Hematopoietic multipotent progenitor cell treated with erythropoietin and hydrocortisone succinate and interleukin-3 and kit ligand, for 4 days (in vitro differentiated cells): ENCODE measurements around the gene NPL.

Source experiments
- DNase-seq: peaks from one replicate; pipeline ENCODE4 v3.0.0-alpha.2; 2015

The NPL gene

DNA sequence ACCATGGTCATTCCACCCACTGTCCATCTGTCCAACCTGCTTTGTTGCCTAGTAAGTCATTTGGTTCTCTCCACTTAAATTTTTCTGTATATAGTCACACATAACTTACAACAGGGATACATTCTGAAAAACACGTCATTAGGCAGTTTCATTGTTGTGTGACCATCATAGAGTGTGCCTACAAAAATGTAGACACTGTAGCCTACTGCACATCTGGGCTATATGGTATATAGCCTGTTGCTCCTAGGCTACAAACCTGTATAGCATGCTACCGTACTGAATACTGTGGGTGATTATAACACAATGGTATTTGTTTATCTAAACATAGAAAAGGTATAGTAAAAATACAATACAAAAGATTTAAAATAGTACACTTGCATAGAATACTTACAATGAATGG is 10.0 kb upstream of the NPL start:
- DNase-seq: no peak

- DNase-seq: peak; percentile 92
Observed at GRCh38 chr1:182781841-182782586, 7.6 kb upstream of the NPL start.

- DNase-seq: no peak
Observed at GRCh38 chr1:182782587-182782913, 7.0 kb upstream of the NPL start.

DNA sequence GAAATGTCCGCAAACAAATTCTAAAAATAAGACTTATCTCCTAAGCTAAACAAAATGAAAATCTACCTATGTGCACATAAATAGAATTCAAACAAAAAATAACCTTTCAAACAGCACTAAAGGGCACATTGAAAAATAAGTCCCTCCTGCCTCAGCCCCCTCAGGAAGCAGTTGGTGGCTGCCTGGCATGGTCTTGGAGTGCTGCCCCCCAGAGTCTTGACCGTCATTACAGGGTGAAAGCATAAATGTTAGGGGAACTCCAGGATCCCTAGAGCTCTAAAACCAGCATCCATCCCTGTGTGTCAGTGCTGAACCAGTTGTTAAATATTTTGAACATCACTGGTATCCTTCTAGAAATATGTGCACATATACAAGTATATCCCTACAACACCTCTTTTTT is 6.5 kb upstream of the NPL start:
- DNase-seq: peak; percentile 54

DNA sequence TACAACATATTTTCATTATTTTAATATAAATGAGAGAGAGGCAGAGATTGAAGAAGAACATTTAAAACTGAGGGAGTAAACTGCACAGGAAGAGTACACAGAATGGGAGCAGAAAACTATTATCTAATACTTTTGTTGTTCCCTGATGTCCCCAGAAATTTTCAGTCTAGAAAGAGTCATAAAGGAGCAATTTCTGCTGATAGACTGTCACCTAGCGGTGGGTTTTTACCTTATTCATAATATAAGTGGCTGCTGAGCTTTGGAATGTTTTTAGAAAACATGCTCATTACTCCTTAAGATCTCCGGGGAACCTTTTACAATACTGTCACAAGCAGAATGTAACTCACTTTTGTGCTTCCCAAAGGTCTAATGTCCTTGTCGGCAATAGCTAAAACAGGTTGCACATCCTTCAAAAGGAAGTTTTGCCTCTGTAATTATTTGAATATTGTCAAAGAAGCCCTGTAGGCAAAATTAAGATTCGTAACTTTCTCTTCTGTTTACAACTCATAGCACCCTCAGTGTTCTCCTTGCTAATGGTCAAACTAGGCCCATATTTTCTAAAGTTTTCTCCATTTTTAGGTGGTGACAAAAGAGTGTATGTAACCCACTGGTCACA is 4.9 kb upstream of the NPL start:
- peak; percentile 86 for DNase-seq

GRCh38 chr1:182785181-182785580 is 4.4 kb upstream of the NPL start:
- no peak for DNase-seq

GRCh38 chr1:182786223-182786994 is 3.2 kb upstream of the NPL start:
- DNase-seq: peak; percentile 78

DNA sequence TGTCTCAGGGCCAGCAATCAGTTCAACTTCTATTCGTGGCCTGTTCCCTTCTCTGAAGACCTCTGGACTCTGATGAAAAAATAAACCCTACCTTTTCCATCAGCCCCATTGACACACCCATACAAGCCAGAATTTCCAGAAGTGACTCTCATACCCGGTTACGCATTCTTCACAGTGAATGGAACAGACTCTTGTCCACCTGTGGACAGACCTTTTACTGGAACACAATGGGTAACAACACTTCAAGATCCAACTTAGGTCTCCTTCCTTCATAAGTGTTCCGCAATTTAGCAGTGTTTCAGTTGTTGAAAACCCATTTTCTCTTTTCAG is 2.6 kb upstream of the NPL start:
- no peak for DNase-seq

DNA sequence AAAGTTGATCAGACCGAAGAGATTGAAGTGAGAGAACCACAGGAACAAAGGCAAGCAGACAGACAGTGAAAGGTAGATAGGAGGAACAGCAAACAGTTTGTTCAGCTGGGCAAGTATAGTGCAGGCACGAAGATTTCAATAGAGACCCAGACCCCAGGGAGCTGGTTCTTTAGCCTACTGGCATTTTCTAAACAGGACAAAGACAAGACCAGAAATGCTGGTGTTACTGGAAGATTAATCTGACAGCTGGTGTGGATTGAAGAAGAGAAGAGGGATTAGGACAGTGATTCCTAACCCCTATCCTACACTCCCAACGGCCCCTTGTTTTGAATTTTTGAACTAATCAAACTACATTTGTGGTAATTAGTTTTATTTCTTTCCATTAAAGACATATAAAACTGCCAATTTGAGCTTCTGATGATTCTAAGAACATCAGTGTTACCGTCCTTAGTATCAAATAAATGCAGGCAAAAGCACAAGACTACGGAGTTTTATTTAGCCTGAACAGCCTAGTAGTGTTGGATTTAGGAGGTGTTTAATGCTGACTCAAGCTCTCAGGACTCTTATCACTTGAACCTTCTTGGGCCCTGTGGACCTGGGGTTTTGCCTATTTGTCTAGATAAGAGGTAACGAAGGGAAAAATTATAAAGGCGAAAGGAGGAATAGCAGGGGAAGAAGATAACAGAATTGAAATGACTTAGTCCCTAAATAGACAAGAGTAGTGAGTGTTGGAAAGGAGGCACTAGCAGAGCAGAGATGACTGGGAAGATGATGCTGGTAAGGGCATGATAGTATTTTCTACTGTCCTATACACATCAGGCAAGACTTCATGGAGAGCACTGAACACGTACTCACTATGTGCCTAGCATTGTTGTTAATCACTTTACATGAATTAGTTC is 2.0 kb downstream of the NPL start:
- peak; percentile 93 for DNase-seq

DNA sequence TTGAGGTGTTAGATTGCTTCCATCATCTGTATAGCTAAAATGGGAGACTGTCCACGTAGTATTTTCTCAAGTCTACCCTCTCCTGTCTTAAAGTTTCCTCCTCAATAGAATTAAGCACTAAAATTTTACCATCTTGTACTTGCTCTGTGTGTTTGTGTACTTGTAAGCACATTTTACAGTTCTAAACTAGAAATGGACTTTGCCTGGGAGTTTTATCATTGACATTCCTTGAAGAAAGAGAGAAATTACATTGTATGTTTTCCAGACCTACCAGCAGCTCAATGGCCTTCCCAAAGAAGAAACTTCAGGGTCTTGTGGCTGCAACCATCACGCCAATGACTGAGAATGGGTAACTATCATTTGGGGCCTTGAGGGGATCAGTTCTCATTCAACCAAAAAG is 4.5 kb downstream of the NPL start:
- DNase-seq: no peak

GRCh38 chr1:182794676-182795201 is 5.2 kb downstream of the NPL start:
- DNase-seq: no peak

DNA sequence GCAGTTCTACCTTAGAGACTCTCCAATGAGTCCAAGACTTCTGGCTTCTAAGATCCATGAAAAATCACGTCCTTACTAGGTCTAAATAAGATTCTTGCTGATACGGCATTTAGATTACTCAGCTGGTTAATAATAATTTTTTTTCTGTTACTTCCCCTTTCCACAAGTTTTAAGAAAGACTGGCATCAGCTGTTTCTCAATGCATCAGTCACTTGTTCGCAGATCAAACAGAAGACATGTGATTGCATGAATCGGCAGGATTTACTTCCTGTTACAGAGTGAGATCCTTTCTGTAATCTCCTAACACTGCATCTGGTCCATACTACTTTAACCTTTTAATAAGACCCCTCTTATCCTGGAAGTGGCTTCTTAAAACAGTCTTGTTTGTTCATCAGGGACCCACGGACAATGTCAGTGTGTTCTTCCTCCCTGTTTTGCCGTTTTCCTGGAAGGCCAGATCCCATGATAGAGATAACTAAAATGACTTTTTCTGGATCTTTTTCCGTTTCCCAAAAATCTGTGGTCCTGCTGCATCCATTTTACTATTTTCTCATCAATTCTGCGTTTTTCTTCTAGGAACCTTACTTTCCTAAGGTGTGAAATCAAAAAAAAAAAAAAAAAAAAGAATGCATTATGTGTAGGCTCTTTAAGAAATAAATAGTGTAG is 6.1 kb downstream of the NPL start:
- DNase-seq: peak; percentile 93

GRCh38 chr1:182802006-182802803 is 12.6 kb downstream of the NPL start:
- no peak for DNase-seq

- no peak for DNase-seq
Observed at GRCh38 chr1:182803846-182804245, 14.3 kb downstream of the NPL start.

- DNase-seq: no peak
Observed at GRCh38 chr1:182806015-182806678, 16.6 kb downstream of the NPL start.

DNA sequence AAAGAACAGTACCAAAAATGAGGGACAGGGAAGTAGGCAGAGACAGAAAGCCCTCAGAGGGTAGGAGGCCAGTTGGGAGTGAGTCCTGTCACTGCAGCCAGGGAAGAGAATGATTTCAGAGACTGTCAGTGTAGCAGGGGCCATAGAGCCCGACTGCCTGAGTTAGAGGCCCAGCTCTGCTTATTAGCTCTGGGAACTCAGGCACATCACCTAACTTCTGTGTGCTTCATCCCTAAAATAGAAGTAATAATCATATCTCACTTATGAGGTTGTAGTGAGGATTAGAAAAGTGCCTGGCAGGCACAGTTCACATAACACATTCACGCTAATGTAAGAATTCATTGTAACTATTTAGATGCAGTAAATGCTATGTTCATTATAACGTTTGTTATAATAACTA is 18.3 kb downstream of the NPL start:
- DNase-seq: no peak

GRCh38 chr1:182809414-182809957 is 19.9 kb downstream of the NPL start:
- no peak for DNase-seq

- DNase-seq: no peak
Observed at GRCh38 chr1:182811975-182812722, 22.6 kb downstream of the NPL start.

DNA sequence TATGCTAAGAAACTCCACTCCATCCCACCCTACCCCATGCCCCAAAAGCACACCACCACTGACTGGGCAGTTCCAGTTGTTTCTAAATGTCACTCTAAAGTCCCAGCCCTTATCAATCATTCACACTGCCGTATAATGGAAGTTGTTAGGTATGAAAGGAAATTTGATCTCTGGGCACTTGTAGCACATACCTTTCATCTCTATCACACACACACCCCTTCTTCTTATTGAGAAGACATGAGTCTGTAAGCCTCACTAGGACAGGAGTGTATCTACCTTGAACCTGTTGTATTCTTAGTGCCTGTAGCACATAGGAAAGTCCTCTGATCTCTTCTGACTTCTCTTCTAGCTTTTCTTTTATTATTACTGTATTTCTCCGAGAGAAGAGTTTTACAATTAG is 27.3 kb downstream of the NPL start:
- no peak for DNase-seq

DNA sequence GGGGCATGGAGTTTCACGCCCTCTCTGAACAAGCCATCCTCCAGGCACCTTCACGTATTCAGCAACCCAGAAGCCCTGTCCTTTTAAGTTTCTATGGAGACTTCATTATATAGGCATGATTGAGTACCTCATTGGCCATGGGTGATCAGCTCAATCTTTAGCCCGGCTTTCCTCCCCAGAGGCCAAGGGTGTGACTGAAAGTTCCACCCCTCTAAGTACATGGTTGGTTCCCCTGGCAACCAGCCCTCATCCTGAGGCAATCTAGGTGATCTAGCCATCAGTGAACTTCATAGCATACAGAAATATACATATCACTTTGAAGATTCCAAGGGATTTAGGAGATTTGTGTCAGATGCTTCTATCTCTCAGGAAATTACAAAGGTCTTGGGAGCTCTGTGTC is 28.2 kb downstream of the NPL start:
- no peak for DNase-seq
